Fibroblast of lung (primary cell): Measurements from ENCODE around the gene TFB2M. TPM values are rescaled to one million over a fixed set of nuclear protein-coding genes. Genes with fewer than 3 reads are reported as not detected.

Experiments used
- DNase-seq, 2 donors: peaks; one replicate each; pipeline versions ENCODE4 v3.0.0 to v3.0.0-alpha.2; 2010; ENCODE audit warnings: low read depth in 2 of 2
- H2AFZ ChIP-seq: 2 replicates; pipeline ENCODE4 v1.5.1; 2012; ENCODE audit warnings: low read length, control low read depth, inconsistent platforms
- H3K27ac ChIP-seq: 2 replicates; pipeline ENCODE4 v1.5.1; 2011; ENCODE audit warnings: low read length, control low read depth; ENCODE audit not compliant: insufficient read depth
- H3K27me3 ChIP-seq: 2 replicates; pipeline ENCODE4 v1.5.1; 2011; ENCODE audit warnings: mild to moderate bottlenecking, low read length; ENCODE audit not compliant: control insufficient read depth, insufficient read depth
- H3K36me3 ChIP-seq: 2 replicates; pipeline ENCODE4 v1.5.1; 2011; ENCODE audit warnings: low read length; ENCODE audit not compliant: control insufficient read depth, insufficient read depth
- H3K4me1 ChIP-seq: 2 replicates; pipeline ENCODE4 v1.5.1; 2011; ENCODE audit warnings: low read length; ENCODE audit not compliant: control insufficient read depth, insufficient read depth; ENCODE audit errors: extremely low read depth
- H3K4me2 ChIP-seq: 2 replicates; pipeline ENCODE4 v1.5.1; 2011; ENCODE audit warnings: low read length, control low read depth; ENCODE audit not compliant: insufficient read depth; ENCODE audit errors: extremely low read depth
- H3K4me3 ChIP-seq, 4 experiments: fragments of 200-600 bp in 1 of 4; sonication (generic) in 1 of 4; replicated peaks in 1 of 4; 2 replicates each; pipeline ENCODE4 v1.5.1; 2011 to 2016; ENCODE audit warnings: low read length in 4 of 4, low read depth in 3 of 4, mild to moderate bottlenecking in 3 of 4, control low read depth in 2 of 4, inconsistent platforms in 1 of 4, mixed read lengths in 1 of 4; ENCODE audit not compliant: insufficient read depth in 1 of 4; ENCODE audit errors: control extremely low read depth in 1 of 4
- H3K79me2 ChIP-seq: 2 replicates; pipeline ENCODE4 v1.5.1; 2012; ENCODE audit warnings: mild to moderate bottlenecking, low read length, inconsistent platforms; ENCODE audit not compliant: control insufficient read depth, insufficient read depth
- H3K9ac ChIP-seq: 2 replicates; pipeline ENCODE4 v1.5.1; 2011; ENCODE audit warnings: mild to moderate bottlenecking, low read length, control low read depth; ENCODE audit not compliant: insufficient read depth
- H3K9me3 ChIP-seq: 2 replicates; pipeline ENCODE4 v1.5.1; 2012; ENCODE audit warnings: low read depth, low read length; ENCODE audit not compliant: control insufficient read depth, insufficient read depth
- H4K20me1 ChIP-seq: 2 replicates; pipeline ENCODE4 v1.5.1; 2011; ENCODE audit warnings: low read length; ENCODE audit not compliant: control insufficient read depth, insufficient read depth; ENCODE audit errors: extremely low read depth
- CTCF ChIP-seq, 2 donors: IDR thresholded peaks in 1 of 2; conservative IDR thresholded peaks in 1 of 2; 1 replicate in 1 of 2; 2 replicates in 1 of 2; pipeline ENCODE4 v1.5.1; 2011 to 2012; ENCODE audit warnings: low read length in 2 of 2, control low read depth in 1 of 2, inconsistent platforms in 1 of 2, low read depth in 1 of 2, mild to moderate bottlenecking in 1 of 2
- EZH2 ChIP-seq: IDR thresholded peaks from 2 replicates; pipeline ENCODE4 v1.5.1; 2012; ENCODE audit warnings: low read length, control low read depth, mild to moderate bottlenecking; ENCODE audit errors: missing control alignments
- polyA plus RNA-seq, 2 donors: library from polyadenylated mRNA; depleted of rRNA in 1 of 2; stranded (reverse) in 1 of 2; unstranded in 1 of 2; fragments of >200 nt; gene quantifications; 2 replicates each; pipeline ENCODE4 v1.2.1, GENCODE V29; 2011 to 2012; ENCODE audit warnings: missing spikeins in 1 of 2
- total RNA-seq: library from RNA; depleted of rRNA; stranded (reverse); fragments of >200 nt; gene quantifications from 2 replicates; pipeline ENCODE4 v1.2.1, GENCODE V29; 2014

TFB2M gene
- total and polyA plus RNA-seq, 2 donors (not counting 1 experiment from before 2014, with no cell fraction given), result 15.9 to 20.1 TPM

GRCh38 chr1:246526915-246527314, 39.1 kb downstream of the TFB2M start:
- DNase-seq, result no peak
- H3K9me3 ChIP-seq, result no peaks in the 10 kb centered on the region
- TF ChIP-seq EZH2 (no peak), CTCF (conservative IDR thresholded peaks at IDR 0.05 in 1 of 2, IDR thresholded peaks at IDR 0.05 in 1 of 2; ENCODE audit: low read depth in 1 of 2, low read length in 2 of 2) (no peak)
- no peaks in the 10 kb centered on the region for H3K79me2 ChIP-seq
- no peak overlapping the region for H3K4me2 ChIP-seq
- no peaks in the 10 kb centered on the region for H4K20me1 ChIP-seq
- H3K27me3 ChIP-seq, result peaks cover under 1% of the 10 kb centered on the region
- H2AFZ ChIP-seq, result no peak overlapping the region
- H3K4me1 ChIP-seq, result no peaks in the 10 kb centered on the region
- H3K36me3 ChIP-seq, result no peaks in the 10 kb centered on the region
- H3K27ac ChIP-seq, result no peak overlapping the region
- no peak overlapping the region for H3K9ac ChIP-seq
- H3K4me3 ChIP-seq, result no peak overlapping the region

- TF ChIP-seq CTCF (conservative IDR thresholded peaks at IDR 0.05 in 1 of 2, IDR thresholded peaks at IDR 0.05 in 1 of 2; ENCODE audit: low read depth in 1 of 2, low read length in 2 of 2) (no peak), EZH2 (no peak)
- no peak overlapping the region for H2AFZ ChIP-seq
- H3K36me3 ChIP-seq, result no peaks in the 10 kb centered on the region
- no peaks in the 10 kb centered on the region for H3K4me1 ChIP-seq
- no peak overlapping the region for H3K4me2 ChIP-seq
- no peaks in the 10 kb centered on the region for H3K79me2 ChIP-seq
- H4K20me1 ChIP-seq, result no peaks in the 10 kb centered on the region
- H3K9ac ChIP-seq, result no peak overlapping the region
- no peaks in the 10 kb centered on the region for H3K9me3 ChIP-seq
- H3K4me3 ChIP-seq, result no peak overlapping the region
- DNase-seq, result no peak
- no peak overlapping the region for H3K27ac ChIP-seq
- H3K27me3 ChIP-seq, result no peaks in the 10 kb centered on the region
These were observed 39.7 kb downstream of the TFB2M start for GRCh38 chr1:246526380-246526779.

GRCh38 chr1:246519514-246519913, 46.5 kb downstream of the TFB2M start:
- Histone ChIP-seq H3K4me2 (no peak overlapping the region), H3K36me3 (no peaks in the 10 kb centered on the region), H3K4me3 (no peak overlapping the region), H2AFZ (no peak overlapping the region), H3K4me1 (no peaks in the 10 kb centered on the region), H4K20me1 (no peaks in the 10 kb centered on the region), H3K79me2 (no peaks in the 10 kb centered on the region), H3K9ac (no peak overlapping the region), H3K9me3 (no peaks in the 10 kb centered on the region), H3K27me3 (no peaks in the 10 kb centered on the region), H3K27ac (no peak overlapping the region)
- no peak for DNase-seq
- no peak for TF ChIP-seq CTCF (conservative IDR thresholded peaks at IDR 0.05 in 1 of 2, IDR thresholded peaks at IDR 0.05 in 1 of 2; ENCODE audit: low read depth in 1 of 2, low read length in 2 of 2)
- no peak for TF ChIP-seq EZH2
